ENCODE data around the gene NKD1. TPM values are rescaled to one million over a fixed set of nuclear protein-coding genes. Genes with fewer than 3 reads are reported as not detected.

Gene NKD1
- total RNA-seq, 1 donor from 2014 or later, result 2.1 TPM

- H3K9ac ChIP-seq (ENCODE audit: low read depth in 1 of 3, low read length in 3 of 3), result no peak overlapping the region
- H3K4me3 ChIP-seq (ENCODE audit: low read length in 3 of 3), result no peak overlapping the region
- no peak overlapping the region for H3K27ac ChIP-seq (ENCODE audit: low read depth, low read length)
- no peaks in the 10 kb centered on the region for H3K9me3 ChIP-seq (ENCODE audit: control insufficient read depth in 3 of 3, low read length in 3 of 3)
- no peaks in the 10 kb centered on the region for H3K36me3 ChIP-seq (ENCODE audit: control insufficient read depth in 3 of 3, insufficient read depth in 3 of 3, low read length in 3 of 3)
- no peaks in the 10 kb centered on the region for H3K4me1 ChIP-seq (ENCODE audit: control insufficient read depth in 3 of 3, insufficient read depth in 3 of 3, low read length in 3 of 3)
- H3K27me3 ChIP-seq (ENCODE audit: control insufficient read depth in 3 of 3, insufficient read depth in 3 of 3, low read length in 3 of 3), result peaks cover 0 to 4% (median 0%) of the 10 kb centered on the region in 3 donors
Observed at GRCh38 chr16:50638816-50639670, 90.8 kb downstream of the NKD1 start.

GRCh38 chr16:50640391-50640790 lies 92.2 kb downstream of the NKD1 start:
- no peaks in the 10 kb centered on the region for H3K36me3 ChIP-seq (ENCODE audit: control insufficient read depth in 3 of 3, insufficient read depth in 3 of 3, low read length in 3 of 3)
- H3K27me3 ChIP-seq (ENCODE audit: control insufficient read depth in 3 of 3, insufficient read depth in 3 of 3, low read length in 3 of 3), result peaks cover 0 to 3% (median 2%) of the 10 kb centered on the region in 3 donors

GRCh38 chr16:50640919-50641817 lies 93.0 kb downstream of the NKD1 start:
- H3K4me1 ChIP-seq (ENCODE audit: control insufficient read depth in 3 of 3, insufficient read depth in 3 of 3, low read length in 3 of 3), result peaks cover 0 to 4% (median 0%) of the 10 kb centered on the region in 3 donors
- H3K27me3 ChIP-seq (ENCODE audit: control insufficient read depth in 3 of 3, insufficient read depth in 3 of 3, low read length in 3 of 3), result peaks cover 0 to 3% (median 2%) of the 10 kb centered on the region in 3 donors
- H3K4me3 ChIP-seq (ENCODE audit: low read length in 3 of 3), result no peak overlapping the region
- no peak overlapping the region for H3K27ac ChIP-seq (ENCODE audit: low read depth, low read length)
- no peak overlapping the region for H3K9ac ChIP-seq (ENCODE audit: low read depth in 1 of 3, low read length in 3 of 3)
- no peaks in the 10 kb centered on the region for H3K9me3 ChIP-seq (ENCODE audit: control insufficient read depth in 3 of 3, low read length in 3 of 3)
- H3K36me3 ChIP-seq (ENCODE audit: control insufficient read depth in 3 of 3, insufficient read depth in 3 of 3, low read length in 3 of 3), result no peaks in the 10 kb centered on the region

More at GRCh38 chr16:50640391-50640790, 92.2 kb downstream of the NKD1 start:
- H3K9me3 ChIP-seq (ENCODE audit: control insufficient read depth in 3 of 3, low read length in 3 of 3), result no peaks in the 10 kb centered on the region
- no peak overlapping the region for H3K4me3 ChIP-seq (ENCODE audit: low read length in 3 of 3)
- H3K27ac ChIP-seq (ENCODE audit: low read depth, low read length), result no peak overlapping the region
- H3K4me1 ChIP-seq (ENCODE audit: control insufficient read depth in 3 of 3, insufficient read depth in 3 of 3, low read length in 3 of 3), result peaks cover 0 to 4% (median 0%) of the 10 kb centered on the region in 3 donors
- no peak overlapping the region for H3K9ac ChIP-seq (ENCODE audit: low read depth in 1 of 3, low read length in 3 of 3)

GRCh38 chr16:50641818-50642187 lies 93.6 kb downstream of the NKD1 start:
- Histone ChIP-seq H3K36me3 (ENCODE audit: control insufficient read depth in 3 of 3, insufficient read depth in 3 of 3, low read length in 3 of 3) (no peaks in the 10 kb centered on the region), H3K9ac (ENCODE audit: low read depth in 1 of 3, low read length in 3 of 3) (no peak overlapping the region), H3K27ac (ENCODE audit: low read depth, low read length) (no peak overlapping the region), H3K9me3 (ENCODE audit: control insufficient read depth in 3 of 3, low read length in 3 of 3) (no peaks in the 10 kb centered on the region), H3K4me3 (ENCODE audit: low read length in 3 of 3) (no peak overlapping the region), H3K27me3 (ENCODE audit: control insufficient read depth in 3 of 3, insufficient read depth in 3 of 3, low read length in 3 of 3) (peaks cover 0 to 5% (median 3%) of the 10 kb centered on the region in 3 donors), H3K4me1 (ENCODE audit: control insufficient read depth in 3 of 3, insufficient read depth in 3 of 3, low read length in 3 of 3) (peaks cover 0 to 4% (median 0%) of the 10 kb centered on the region in 3 donors)

GRCh38 chr16:50642349-50642748 lies 94.2 kb downstream of the NKD1 start:
- Histone ChIP-seq H3K9me3 (ENCODE audit: control insufficient read depth in 3 of 3, low read length in 3 of 3) (no peaks in the 10 kb centered on the region), H3K9ac (ENCODE audit: low read depth in 1 of 3, low read length in 3 of 3) (no peak overlapping the region), H3K4me3 (ENCODE audit: low read length in 3 of 3) (no peak overlapping the region), H3K4me1 (ENCODE audit: control insufficient read depth in 3 of 3, insufficient read depth in 3 of 3, low read length in 3 of 3) (peaks cover 0 to 4% (median 0%) of the 10 kb centered on the region in 3 donors), H3K27me3 (ENCODE audit: control insufficient read depth in 3 of 3, insufficient read depth in 3 of 3, low read length in 3 of 3) (peaks cover 0 to 5% (median 3%) of the 10 kb centered on the region in 3 donors), H3K27ac (ENCODE audit: low read depth, low read length) (no peak overlapping the region), H3K36me3 (ENCODE audit: control insufficient read depth in 3 of 3, insufficient read depth in 3 of 3, low read length in 3 of 3) (no peaks in the 10 kb centered on the region)

GRCh38 chr16:50643192-50643591 lies 95.0 kb downstream of the NKD1 start:
- Histone ChIP-seq H3K4me1 (ENCODE audit: control insufficient read depth in 3 of 3, insufficient read depth in 3 of 3, low read length in 3 of 3) (peaks cover 0 to 4% (median 0%) of the 10 kb centered on the region in 3 donors), H3K9ac (ENCODE audit: low read depth in 1 of 3, low read length in 3 of 3) (no peak overlapping the region), H3K27me3 (ENCODE audit: control insufficient read depth in 3 of 3, insufficient read depth in 3 of 3, low read length in 3 of 3) (peaks cover 0 to 5% (median 3%) of the 10 kb centered on the region in 3 donors), H3K9me3 (ENCODE audit: control insufficient read depth in 3 of 3, low read length in 3 of 3) (no peaks in the 10 kb centered on the region), H3K27ac (ENCODE audit: low read depth, low read length) (no peak overlapping the region), H3K4me3 (ENCODE audit: low read length in 3 of 3) (no peak overlapping the region), H3K36me3 (ENCODE audit: control insufficient read depth in 3 of 3, insufficient read depth in 3 of 3, low read length in 3 of 3) (no peaks in the 10 kb centered on the region)

GRCh38 chr16:50644245-50644644 lies 96.0 kb downstream of the NKD1 start:
- Histone ChIP-seq H3K27ac (ENCODE audit: low read depth, low read length) (no peak overlapping the region), H3K4me3 (ENCODE audit: low read length in 3 of 3) (no peak overlapping the region), H3K9me3 (ENCODE audit: control insufficient read depth in 3 of 3, low read length in 3 of 3) (no peaks in the 10 kb centered on the region), H3K36me3 (ENCODE audit: control insufficient read depth in 3 of 3, insufficient read depth in 3 of 3, low read length in 3 of 3) (no peaks in the 10 kb centered on the region), H3K4me1 (ENCODE audit: control insufficient read depth in 3 of 3, insufficient read depth in 3 of 3, low read length in 3 of 3) (peaks cover 0 to 4% (median 0%) of the 10 kb centered on the region in 3 donors), H3K9ac (ENCODE audit: low read depth in 1 of 3, low read length in 3 of 3) (no peak overlapping the region), H3K27me3 (ENCODE audit: control insufficient read depth in 3 of 3, insufficient read depth in 3 of 3, low read length in 3 of 3) (peaks cover 0 to 5% (median 3%) of the 10 kb centered on the region in 3 donors)

GRCh38 chr16:50644729-50645128 lies 96.5 kb downstream of the NKD1 start:
- H3K9me3 ChIP-seq (ENCODE audit: control insufficient read depth in 3 of 3, low read length in 3 of 3), result no peaks in the 10 kb centered on the region
- H3K9ac ChIP-seq (ENCODE audit: low read depth in 1 of 3, low read length in 3 of 3), result no peak overlapping the region
- H3K4me3 ChIP-seq (ENCODE audit: low read length in 3 of 3), result no peak overlapping the region
- H3K27me3 ChIP-seq (ENCODE audit: control insufficient read depth in 3 of 3, insufficient read depth in 3 of 3, low read length in 3 of 3), result peaks cover 0 to 5% (median 3%) of the 10 kb centered on the region in 3 donors
- no peaks in the 10 kb centered on the region for H3K36me3 ChIP-seq (ENCODE audit: control insufficient read depth in 3 of 3, insufficient read depth in 3 of 3, low read length in 3 of 3)
- H3K27ac ChIP-seq (ENCODE audit: low read depth, low read length), result no peak overlapping the region
- H3K4me1 ChIP-seq (ENCODE audit: control insufficient read depth in 3 of 3, insufficient read depth in 3 of 3, low read length in 3 of 3), result peaks cover 0 to 4% (median 0%) of the 10 kb centered on the region in 3 donors

- no peaks in the 10 kb centered on the region for H3K9me3 ChIP-seq (ENCODE audit: control insufficient read depth in 3 of 3, low read length in 3 of 3)
- H3K36me3 ChIP-seq (ENCODE audit: control insufficient read depth in 3 of 3, insufficient read depth in 3 of 3, low read length in 3 of 3), result no peaks in the 10 kb centered on the region
Observed at GRCh38 chr16:50645563-50646220, 97.5 kb downstream of the NKD1 start.

More at GRCh38 chr16:50645563-50646220, 97.5 kb downstream of the NKD1 start:
- H3K4me1 ChIP-seq (ENCODE audit: control insufficient read depth in 3 of 3, insufficient read depth in 3 of 3, low read length in 3 of 3), result peaks cover 0 to 4% (median 0%) of the 10 kb centered on the region in 3 donors
- H3K27me3 ChIP-seq (ENCODE audit: control insufficient read depth in 3 of 3, insufficient read depth in 3 of 3, low read length in 3 of 3), result peaks cover 0 to 5% (median 3%) of the 10 kb centered on the region in 3 donors
- H3K4me3 ChIP-seq (ENCODE audit: low read length in 3 of 3), result no peak overlapping the region
- H3K9ac ChIP-seq (ENCODE audit: low read depth in 1 of 3, low read length in 3 of 3), result no peak overlapping the region
- H3K27ac ChIP-seq (ENCODE audit: low read depth, low read length), result no peak overlapping the region

All from skeletal muscle tissue (tissue), 4 donors.